ENCODE data around the gene SAA4. TPM values are rescaled to one million over a fixed set of nuclear protein-coding genes. Genes with fewer than 3 reads are reported as not detected.
"Not testable (repeated sequence)": the region's sequence is repeated elsewhere in the genome, so short reads cannot be mapped to it uniquely, and the experiment has no call there.

Gene SAA4
- total and polyA plus RNA-seq, 3 donors from 2014 or later = 0.84 TPM; not detected in 2

DNA sequence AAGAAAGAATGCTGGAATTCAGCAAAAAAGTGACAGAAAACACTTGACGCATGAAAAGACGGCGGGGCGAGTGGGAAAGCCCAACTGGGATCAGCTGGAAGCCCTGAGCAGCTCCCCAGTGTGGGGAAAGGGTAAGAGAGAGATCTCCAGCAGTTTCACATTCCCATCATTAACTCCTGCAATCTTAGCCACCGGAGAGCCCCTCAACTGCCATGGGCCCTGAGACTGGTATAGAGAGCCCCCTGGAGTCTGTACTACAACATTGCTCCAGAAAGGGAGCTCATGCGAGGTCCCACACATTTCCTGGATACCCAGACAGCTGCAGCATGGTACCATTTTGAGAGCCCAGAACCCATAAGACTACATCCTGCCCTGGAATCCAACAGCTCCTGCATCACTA lies 32.9 kb downstream of the SAA4 start:
- H3K27ac ChIP-seq = no peak overlapping the region
- intact Hi-C loops (cut with DNase I; ENCODE audit: low total_unique reads) = no loop called here
- DNase-seq = no peak
- no peaks in the 10 kb centered on the region for H3K9me3 ChIP-seq
- WGBS, 2 donors = 29 to 43% methylated on average over 5 to 6 of the region's 6 CpGs
- H3K36me3 ChIP-seq (ENCODE audit: low read depth, missing control alignments) = no peaks in the 10 kb centered on the region
- no peaks in the 10 kb centered on the region for H3K4me1 ChIP-seq
- H3K4me3 ChIP-seq = no peak overlapping the region
- TF ChIP-seq, protein P1, sequence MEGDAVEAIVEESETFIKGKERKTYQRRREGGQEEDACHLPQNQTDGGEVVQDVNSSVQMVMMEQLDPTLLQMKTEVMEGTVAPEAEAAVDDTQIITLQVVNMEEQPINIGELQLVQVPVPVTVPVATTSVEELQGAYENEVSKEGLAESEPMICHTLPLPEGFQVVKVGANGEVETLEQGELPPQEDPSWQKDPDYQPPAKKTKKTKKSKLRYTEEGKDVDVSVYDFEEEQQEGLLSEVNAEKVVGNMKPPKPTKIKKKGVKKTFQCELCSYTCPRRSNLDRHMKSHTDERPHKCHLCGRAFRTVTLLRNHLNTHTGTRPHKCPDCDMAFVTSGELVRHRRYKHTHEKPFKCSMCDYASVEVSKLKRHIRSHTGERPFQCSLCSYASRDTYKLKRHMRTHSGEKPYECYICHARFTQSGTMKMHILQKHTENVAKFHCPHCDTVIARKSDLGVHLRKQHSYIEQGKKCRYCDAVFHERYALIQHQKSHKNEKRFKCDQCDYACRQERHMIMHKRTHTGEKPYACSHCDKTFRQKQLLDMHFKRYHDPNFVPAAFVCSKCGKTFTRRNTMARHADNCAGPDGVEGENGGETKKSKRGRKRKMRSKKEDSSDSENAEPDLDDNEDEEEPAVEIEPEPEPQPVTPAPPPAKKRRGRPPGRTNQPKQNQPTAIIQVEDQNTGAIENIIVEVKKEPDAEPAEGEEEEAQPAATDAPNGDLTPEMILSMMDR (IDR thresholded peaks at IDR 0.05) = no peak
- no peak for TF ChIP-seq POLR2A (IDR thresholded peaks at IDR 0.05)
- H3K27me3 ChIP-seq = no peaks in the 10 kb centered on the region

DNA sequence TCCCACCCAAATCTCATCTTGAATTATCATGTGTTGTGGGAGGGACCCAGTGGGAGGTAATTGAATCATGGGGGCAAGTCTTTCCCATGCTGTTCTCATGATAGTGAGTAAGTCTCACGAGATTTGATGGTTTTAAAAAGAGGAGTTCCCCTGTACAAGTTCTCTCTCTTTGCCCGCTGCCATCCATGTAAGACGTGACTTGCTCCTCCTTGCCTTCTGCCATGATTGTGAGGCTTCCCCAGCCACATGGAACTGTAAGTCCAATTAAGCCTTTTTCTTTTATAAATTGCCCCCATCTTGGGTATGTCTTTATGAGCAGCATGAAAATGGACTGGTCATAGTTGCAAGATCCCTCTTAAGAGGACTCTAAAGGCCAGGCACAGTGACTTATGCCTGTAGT lies 38.9 kb downstream of the SAA4 start:
- H3K27ac ChIP-seq; H3K4me3 ChIP-seq; H3K27me3 ChIP-seq; intact Hi-C loops (cut with DNase I; ENCODE audit: low total_unique reads); H3K4me1 ChIP-seq; DNase-seq; H3K36me3 ChIP-seq (ENCODE audit: low read depth, missing control alignments); H3K9me3 ChIP-seq: not testable (repeated sequence)
- WGBS, 2 donors = 54 to 62% methylated on average over 3 of the region's 3 CpGs

DNA sequence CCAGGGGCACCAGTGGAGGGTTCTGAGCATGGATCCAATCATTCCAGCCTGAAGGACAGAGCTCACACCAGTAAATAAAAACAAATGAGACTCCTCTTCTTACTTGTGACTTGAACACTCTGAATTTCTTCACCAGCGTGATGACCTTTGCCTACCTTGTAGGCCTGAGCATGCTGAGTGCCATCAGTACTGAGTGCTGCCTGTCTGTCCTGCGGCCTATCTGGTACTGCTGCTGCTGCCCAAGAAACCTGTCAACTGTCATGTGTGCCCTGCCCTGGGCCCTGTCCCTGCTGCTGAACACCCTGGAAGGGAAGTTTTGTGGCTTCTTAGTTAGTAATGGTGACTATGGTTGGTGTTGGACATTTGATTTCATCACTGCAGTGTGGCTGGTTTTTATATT lies 40.1 kb downstream of the SAA4 start:
- intact Hi-C loops (cut with DNase I; ENCODE audit: low total_unique reads) = no loop called here
- Histone ChIP-seq H3K27me3 (no peaks in the 10 kb centered on the region), H3K27ac (no peak overlapping the region), H3K4me3 (no peak overlapping the region), H3K9me3 (no peaks in the 10 kb centered on the region), H3K4me1 (no peaks in the 10 kb centered on the region), H3K36me3 (ENCODE audit: low read depth, missing control alignments) (no peaks in the 10 kb centered on the region)
- 94 to 98% methylated on average over 2 of the region's 2 CpGs for WGBS, 2 donors
- TF ChIP-seq POLR2A (IDR thresholded peaks at IDR 0.05) = no peak
- TF ChIP-seq, protein P1 (IDR thresholded peaks at IDR 0.05) = no peak
- DNase-seq = no peak

DNA sequence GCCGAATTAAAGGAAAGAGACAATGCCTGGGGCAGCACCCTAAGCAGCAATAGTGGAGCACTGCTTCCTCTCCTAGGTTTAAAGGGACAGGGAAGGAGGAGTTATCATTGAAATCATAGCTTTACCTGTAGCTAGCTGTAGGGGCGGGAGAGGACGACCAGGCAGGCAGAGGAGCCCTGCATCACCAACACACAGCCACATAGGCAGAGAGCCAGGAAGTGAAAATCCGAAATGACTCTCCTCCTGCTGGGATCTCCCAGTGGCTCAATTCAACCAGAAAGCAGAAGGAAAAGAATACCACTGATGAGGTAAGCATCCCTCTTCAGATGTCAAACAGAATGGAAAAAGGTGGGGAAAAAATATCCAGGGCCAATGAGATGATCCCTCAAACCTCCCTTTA lies 43.6 kb downstream of the SAA4 start:
- TF ChIP-seq, protein P1 (IDR thresholded peaks at IDR 0.05) = no peak
- no peak for TF ChIP-seq POLR2A (IDR thresholded peaks at IDR 0.05)
- no peaks in the 10 kb centered on the region for H3K4me1 ChIP-seq
- intact Hi-C loops (cut with DNase I; ENCODE audit: low total_unique reads) = no loop called here
- no peak overlapping the region for H3K27ac ChIP-seq
- no peaks in the 10 kb centered on the region for H3K36me3 ChIP-seq (ENCODE audit: low read depth, missing control alignments)
- WGBS, 2 donors = 33 to 50% methylated on average over 4 of the region's 4 CpGs
- H3K27me3 ChIP-seq = no peaks in the 10 kb centered on the region
- H3K9me3 ChIP-seq = no peaks in the 10 kb centered on the region
- no peak overlapping the region for H3K4me3 ChIP-seq
- no peak for DNase-seq

DNA sequence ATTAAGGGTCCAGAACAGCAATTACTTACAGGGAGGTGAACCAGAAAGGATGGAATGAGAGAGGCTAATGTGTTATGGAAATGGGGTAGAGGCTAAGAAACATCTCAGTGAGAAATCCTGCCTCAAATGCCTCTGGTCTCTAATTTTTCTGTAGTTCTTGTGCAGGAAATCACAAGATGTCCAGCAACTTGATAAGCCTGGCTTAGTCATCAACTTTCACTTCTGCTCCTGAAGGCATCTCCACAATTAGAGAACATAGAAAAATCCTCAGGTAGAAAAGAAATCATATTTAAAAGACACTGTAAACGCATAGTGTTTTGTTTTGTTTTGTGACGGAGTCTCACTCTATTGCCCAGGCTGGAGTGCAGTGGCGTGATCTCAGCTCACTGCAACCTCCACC lies 45.2 kb downstream of the SAA4 start:
- intact Hi-C loops (cut with DNase I; ENCODE audit: low total_unique reads) = no loop called here
- Histone ChIP-seq H3K4me1 (no peaks in the 10 kb centered on the region), H3K9me3 (no peaks in the 10 kb centered on the region), H3K27ac (no peak overlapping the region), H3K36me3 (ENCODE audit: low read depth, missing control alignments) (no peaks in the 10 kb centered on the region), H3K4me3 (no peak overlapping the region), H3K27me3 (no peaks in the 10 kb centered on the region)
- DNase-seq = no peak
- WGBS, 2 donors = 89 to 91% methylated on average over 3 of the region's 3 CpGs
- TF ChIP-seq, protein P1 (IDR thresholded peaks at IDR 0.05) = no peak
- no peak for TF ChIP-seq POLR2A (IDR thresholded peaks at IDR 0.05)

DNA sequence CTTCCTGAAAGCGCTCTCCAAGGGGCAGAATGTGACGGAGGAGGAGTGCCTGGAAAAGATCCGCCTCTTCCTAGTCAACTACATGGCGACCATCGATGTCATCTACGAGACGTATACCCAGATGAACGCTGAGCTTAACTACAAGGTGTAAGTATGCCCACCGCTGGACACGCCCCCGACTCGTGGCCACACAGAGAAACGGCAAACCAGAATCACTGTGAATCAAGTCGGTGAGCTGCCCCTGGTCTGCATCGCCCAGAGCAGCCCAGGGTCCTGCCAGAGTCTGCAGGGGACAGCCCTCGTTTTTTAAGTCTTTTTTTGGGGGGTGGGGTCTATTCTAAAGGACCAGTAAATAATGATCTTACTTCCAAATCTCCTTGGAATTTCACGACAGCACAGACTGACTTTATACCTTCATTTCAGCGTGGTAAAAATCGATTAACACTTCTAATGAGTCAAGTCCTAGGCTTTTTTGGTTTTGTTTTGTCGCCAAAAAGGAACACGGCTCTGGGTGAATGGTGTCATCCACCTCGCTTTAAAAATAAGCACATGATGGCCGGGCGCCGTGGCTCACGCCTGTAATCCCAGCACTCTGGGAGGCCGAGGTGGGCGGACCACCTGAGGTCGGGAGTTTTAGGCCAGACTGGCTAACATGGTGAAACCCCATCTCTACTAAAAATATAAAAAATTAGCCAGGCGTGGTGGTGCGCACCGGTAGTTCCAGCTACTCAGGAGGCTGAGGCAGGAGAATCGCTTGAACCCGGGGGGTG lies 46.9 kb downstream of the SAA4 start:
- H3K36me3 ChIP-seq (ENCODE audit: low read depth, missing control alignments); H3K27ac ChIP-seq; H3K9me3 ChIP-seq; H3K4me1 ChIP-seq; intact Hi-C loops (cut with DNase I; ENCODE audit: low total_unique reads); H3K4me3 ChIP-seq; DNase-seq; H3K27me3 ChIP-seq: not testable (repeated sequence)
- 69 to 78% methylated on average over 34 of the region's 34 CpGs for WGBS, 2 donors

All from testis (tissue), 3 donors.